Measurements from ENCODE around the gene NXPE1.

DNA sequence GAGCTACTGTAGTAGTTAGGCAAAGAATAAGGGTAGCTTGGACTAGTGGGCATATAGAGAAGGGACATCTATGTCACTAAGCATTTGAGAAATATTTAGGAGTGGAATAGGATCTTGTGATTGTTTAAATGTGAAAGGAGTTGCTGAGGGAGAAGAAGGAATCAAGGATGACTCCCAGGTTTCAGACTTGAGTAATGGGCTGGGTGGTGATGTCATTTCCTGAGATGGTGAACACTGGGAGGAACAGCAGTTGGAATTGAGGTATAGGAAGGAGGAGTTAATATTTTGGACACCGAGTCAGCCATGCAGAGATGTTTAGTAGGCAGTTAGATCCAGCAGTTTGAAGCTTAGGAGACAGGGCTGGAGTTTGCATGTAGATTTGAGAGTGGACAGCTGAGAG, 80.3 kb downstream of the NXPE1 start:
- TF ChIP-seq POLR2A (IDR thresholded peaks at IDR 0.05) = no peak
- TF ChIP-seq, protein P1, sequence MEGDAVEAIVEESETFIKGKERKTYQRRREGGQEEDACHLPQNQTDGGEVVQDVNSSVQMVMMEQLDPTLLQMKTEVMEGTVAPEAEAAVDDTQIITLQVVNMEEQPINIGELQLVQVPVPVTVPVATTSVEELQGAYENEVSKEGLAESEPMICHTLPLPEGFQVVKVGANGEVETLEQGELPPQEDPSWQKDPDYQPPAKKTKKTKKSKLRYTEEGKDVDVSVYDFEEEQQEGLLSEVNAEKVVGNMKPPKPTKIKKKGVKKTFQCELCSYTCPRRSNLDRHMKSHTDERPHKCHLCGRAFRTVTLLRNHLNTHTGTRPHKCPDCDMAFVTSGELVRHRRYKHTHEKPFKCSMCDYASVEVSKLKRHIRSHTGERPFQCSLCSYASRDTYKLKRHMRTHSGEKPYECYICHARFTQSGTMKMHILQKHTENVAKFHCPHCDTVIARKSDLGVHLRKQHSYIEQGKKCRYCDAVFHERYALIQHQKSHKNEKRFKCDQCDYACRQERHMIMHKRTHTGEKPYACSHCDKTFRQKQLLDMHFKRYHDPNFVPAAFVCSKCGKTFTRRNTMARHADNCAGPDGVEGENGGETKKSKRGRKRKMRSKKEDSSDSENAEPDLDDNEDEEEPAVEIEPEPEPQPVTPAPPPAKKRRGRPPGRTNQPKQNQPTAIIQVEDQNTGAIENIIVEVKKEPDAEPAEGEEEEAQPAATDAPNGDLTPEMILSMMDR (IDR thresholded peaks at IDR 0.05) = no peak
- no peak for TF ChIP-seq POLR2AphosphoS5 (IDR thresholded peaks at IDR 0.05)
- no peak for TF ChIP-seq EP300 (IDR thresholded peaks at IDR 0.05)
